ENCODE results near the gene DSP. TPM values are rescaled to one million over a fixed set of nuclear protein-coding genes. Genes with fewer than 3 reads are reported as not detected.

The DSP gene
- total and polyA plus RNA-seq, 2 experiments from 2014 or later: 73.7 to 156 TPM

DNA sequence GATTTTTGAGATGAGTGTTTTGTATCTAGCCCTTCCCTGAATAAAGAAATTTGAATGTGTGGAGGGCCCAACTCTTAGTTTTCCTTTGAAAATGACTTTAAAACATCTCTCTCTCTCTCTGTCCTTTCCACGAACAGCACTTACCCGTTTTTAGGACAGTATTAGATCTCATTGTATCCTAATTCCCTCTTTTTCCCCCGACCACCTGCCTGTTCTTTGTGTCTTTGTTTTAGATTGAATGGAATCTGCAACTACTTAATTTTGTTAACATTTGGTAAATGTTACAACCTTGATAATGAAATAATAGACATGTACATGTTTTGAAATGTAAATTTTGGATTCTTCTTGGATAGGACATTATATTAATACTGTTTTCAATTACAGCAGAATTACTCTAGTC lies 3.1 kb downstream of the DSP start:
- H3K27me3 ChIP-seq: no peaks in the 10 kb centered on the region
- no peaks in the 10 kb centered on the region for H3K9me3 ChIP-seq (ENCODE audit: low read depth)
- H3K36me3 ChIP-seq (replicated peaks; ENCODE audit: insufficient read depth, low read depth): no peaks in the 10 kb centered on the region
- no peak overlapping the region for H2AFZ ChIP-seq
- peaks cover 61% of the 10 kb centered on the region for H3K79me2 ChIP-seq
- no peaks in the 10 kb centered on the region for H3K9me2 ChIP-seq (replicated peaks; ENCODE audit: insufficient read depth)
- H3K27ac ChIP-seq: peak overlapping the region; percentile 98
- 37% methylated on average over 3 of the region's 3 CpGs for WGBS (ENCODE audit: low lambda C conversion rate, missing lambda C conversion rate)
- peaks cover 36% of the 10 kb centered on the region for H3K4me1 ChIP-seq (ENCODE audit: insufficient read depth)
- TF ChIP-seq EZH2phosphoT487 (IDR thresholded peaks at IDR 0.05; ENCODE audit: low read depth, severe bottlenecking, unreplicated experiment) (no peak), EZH2 (IDR thresholded peaks at IDR 0.05; ENCODE audit: borderline replicate concordance) (no peak)
- TF ChIP-seq, protein P1, sequence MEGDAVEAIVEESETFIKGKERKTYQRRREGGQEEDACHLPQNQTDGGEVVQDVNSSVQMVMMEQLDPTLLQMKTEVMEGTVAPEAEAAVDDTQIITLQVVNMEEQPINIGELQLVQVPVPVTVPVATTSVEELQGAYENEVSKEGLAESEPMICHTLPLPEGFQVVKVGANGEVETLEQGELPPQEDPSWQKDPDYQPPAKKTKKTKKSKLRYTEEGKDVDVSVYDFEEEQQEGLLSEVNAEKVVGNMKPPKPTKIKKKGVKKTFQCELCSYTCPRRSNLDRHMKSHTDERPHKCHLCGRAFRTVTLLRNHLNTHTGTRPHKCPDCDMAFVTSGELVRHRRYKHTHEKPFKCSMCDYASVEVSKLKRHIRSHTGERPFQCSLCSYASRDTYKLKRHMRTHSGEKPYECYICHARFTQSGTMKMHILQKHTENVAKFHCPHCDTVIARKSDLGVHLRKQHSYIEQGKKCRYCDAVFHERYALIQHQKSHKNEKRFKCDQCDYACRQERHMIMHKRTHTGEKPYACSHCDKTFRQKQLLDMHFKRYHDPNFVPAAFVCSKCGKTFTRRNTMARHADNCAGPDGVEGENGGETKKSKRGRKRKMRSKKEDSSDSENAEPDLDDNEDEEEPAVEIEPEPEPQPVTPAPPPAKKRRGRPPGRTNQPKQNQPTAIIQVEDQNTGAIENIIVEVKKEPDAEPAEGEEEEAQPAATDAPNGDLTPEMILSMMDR (IDR thresholded peaks at IDR 0.05; ENCODE audit: poor library complexity): no peak
- H3K4me3 ChIP-seq: peak overlapping the region; percentile 84
- no peaks in the 10 kb centered on the region for H4K20me1 ChIP-seq (ENCODE audit: insufficient read depth, poor library complexity, severe bottlenecking)
- DNase-seq (ENCODE audit: low spot score): no peak
- H3K4me2 ChIP-seq: peak overlapping the region; percentile 75

- H3K4me1 ChIP-seq (ENCODE audit: insufficient read depth): peaks cover 40% of the 10 kb centered on the region
- no peaks in the 10 kb centered on the region for H3K9me3 ChIP-seq (ENCODE audit: low read depth)
- peak overlapping the region; percentile 75 for H3K4me2 ChIP-seq
- H3K27ac ChIP-seq: peak overlapping the region; percentile 98
- H3K79me2 ChIP-seq: peaks cover 70% of the 10 kb centered on the region
- TF ChIP-seq, protein P1 (IDR thresholded peaks at IDR 0.05; ENCODE audit: poor library complexity): no peak
- no peak for TF ChIP-seq EZH2 (IDR thresholded peaks at IDR 0.05; ENCODE audit: borderline replicate concordance)
- H3K27me3 ChIP-seq: no peaks in the 10 kb centered on the region
- peak; percentile 29 for DNase-seq (ENCODE audit: low spot score)
- no peak overlapping the region for H2AFZ ChIP-seq
- no peaks in the 10 kb centered on the region for H3K36me3 ChIP-seq (replicated peaks; ENCODE audit: insufficient read depth, low read depth)
- no peaks in the 10 kb centered on the region for H3K9me2 ChIP-seq (replicated peaks; ENCODE audit: insufficient read depth)
- no peak overlapping the region for H3K4me3 ChIP-seq
- H4K20me1 ChIP-seq (ENCODE audit: insufficient read depth, poor library complexity, severe bottlenecking): no peaks in the 10 kb centered on the region
- 62% methylated on average over 12 of the region's 12 CpGs for WGBS (ENCODE audit: low lambda C conversion rate, missing lambda C conversion rate)
Observed at GRCh38 chr6:7545316-7546019, 4.0 kb downstream of the DSP start.

DNA sequence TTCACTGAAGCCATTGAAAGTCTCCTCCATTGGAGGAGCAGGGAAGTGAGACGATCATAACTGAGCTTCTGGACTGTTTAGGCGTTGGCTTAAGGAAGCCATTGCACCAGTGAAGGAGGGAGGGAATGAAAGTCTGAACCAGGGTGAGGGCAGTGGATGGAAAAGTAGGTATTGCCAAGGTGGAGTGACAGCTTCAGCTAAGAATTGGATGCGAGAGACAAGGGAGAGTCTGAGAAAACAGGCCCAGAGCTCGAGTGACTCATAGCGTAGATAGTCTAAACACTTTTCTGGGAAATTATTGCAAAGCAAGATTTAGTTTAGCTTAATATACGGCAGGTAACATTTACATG lies 4.5 kb downstream of the DSP start:
- H4K20me1 ChIP-seq (ENCODE audit: insufficient read depth, poor library complexity, severe bottlenecking): no peaks in the 10 kb centered on the region
- 59% methylated on average over 6 of the region's 6 CpGs for WGBS (ENCODE audit: low lambda C conversion rate, missing lambda C conversion rate)
- peak overlapping the region; percentile 75 for H3K4me2 ChIP-seq
- H3K4me1 ChIP-seq (ENCODE audit: insufficient read depth): peaks cover 37% of the 10 kb centered on the region
- H3K9me2 ChIP-seq (replicated peaks; ENCODE audit: insufficient read depth): no peaks in the 10 kb centered on the region
- H3K27ac ChIP-seq: peak overlapping the region; percentile 98
- H3K79me2 ChIP-seq: peaks cover 75% of the 10 kb centered on the region
- DNase-seq (ENCODE audit: low spot score): peak; percentile 48
- no peak overlapping the region for H2AFZ ChIP-seq
- H3K27me3 ChIP-seq: no peaks in the 10 kb centered on the region
- H3K36me3 ChIP-seq (replicated peaks; ENCODE audit: insufficient read depth, low read depth): no peaks in the 10 kb centered on the region
- H3K4me3 ChIP-seq: no peak overlapping the region
- TF ChIP-seq, protein P1 (IDR thresholded peaks at IDR 0.05; ENCODE audit: poor library complexity): no peak
- no peak for TF ChIP-seq EZH2 (IDR thresholded peaks at IDR 0.05; ENCODE audit: borderline replicate concordance)
- H3K9me3 ChIP-seq (ENCODE audit: low read depth): no peaks in the 10 kb centered on the region

Measured in hepatocyte (in vitro differentiated cells).